Endometrial microvascular endothelial cells (primary cell): ENCODE results near the gene NCOR1. TPM values are rescaled to one million over a fixed set of nuclear protein-coding genes. Genes with fewer than 3 reads are reported as not detected.
"Not testable (repeated sequence)": the region's sequence is repeated elsewhere in the genome, so short reads cannot be mapped to it uniquely, and the experiment has no call there.

ENCODE experiments used
- in situ Hi-C: cut with HindIII; loops from 2 replicates; pipeline ENCODE4 v1.10.0; 2017; ENCODE audit warnings: low sequenced_read_pairs, low pct_unique_long_range_greater_than_20kb; ENCODE audit errors: inconsistent ontology term
- total RNA-seq: library from RNA; depleted of rRNA; stranded (reverse); fragments of >200 nt; gene quantifications from one replicate; pipeline ENCODE4 v1.2.3, GENCODE V29; 2015; ENCODE audit errors: inconsistent ontology term

NCOR1 gene
- total RNA-seq: 56.9 TPM

- in situ Hi-C loops: no loop called here
Observed at GRCh38 chr17:16215273-16215964, at the start of gene NCOR1. NCOR1 (minus strand) TSS chr17:16215534; CDS start chr17:16194569, 20,965 bp downstream.

- in situ Hi-C loops: no loop called here
Observed at GRCh38 chr17:16262201-16262600, 46.9 kb upstream of the NCOR1 start.

DNA sequence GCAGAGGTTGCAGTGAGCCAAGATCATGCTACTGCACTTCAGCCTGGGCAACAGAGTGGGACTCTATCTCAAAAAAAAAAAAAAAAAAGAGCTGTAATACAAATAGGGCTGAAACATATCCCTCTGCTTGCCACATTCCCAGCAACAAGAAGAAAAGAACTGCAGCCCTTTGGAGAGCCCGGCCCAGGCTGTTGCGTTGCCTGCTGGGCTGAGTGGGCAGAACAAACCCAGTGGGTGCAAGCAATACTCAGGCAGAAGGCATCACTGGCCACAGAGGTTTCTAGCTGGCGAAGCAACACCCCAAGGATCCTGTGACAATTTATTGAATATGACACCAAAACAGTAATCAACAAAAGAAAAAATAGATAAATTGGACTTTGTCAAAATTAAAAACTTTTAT lies 45.7 kb upstream of the NCOR1 start:
- in situ Hi-C loops: no loop called here

GRCh38 chr17:16259926-16260325 lies 44.6 kb upstream of the NCOR1 start:
- in situ Hi-C loops: no loop called here

- in situ Hi-C loops: no loop called here
Observed at GRCh38 chr17:16258901-16259300, 43.6 kb upstream of the NCOR1 start.

DNA sequence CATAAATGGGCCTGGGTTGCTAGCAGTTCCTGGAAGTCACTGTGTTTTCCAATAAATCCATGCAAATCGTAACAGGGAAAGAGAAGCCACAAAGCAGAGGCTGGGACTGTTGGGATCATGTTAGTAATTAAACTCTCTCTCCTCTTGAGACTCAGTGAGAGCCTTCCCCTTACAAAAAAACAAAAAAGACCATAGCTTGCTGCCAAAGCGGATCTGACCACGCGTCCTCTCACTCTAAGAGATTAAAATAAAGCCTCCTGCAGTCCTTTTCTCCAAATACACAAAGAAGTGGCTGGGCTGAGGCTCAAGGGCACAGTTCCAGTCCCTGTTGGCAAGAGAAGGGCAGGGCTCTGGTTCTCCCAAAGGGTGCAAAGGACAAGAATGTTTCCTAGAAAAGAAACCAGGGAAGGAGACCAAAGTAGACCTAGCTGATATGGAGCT lies 40.2 kb upstream of the NCOR1 start:
- in situ Hi-C loops: no loop called here

DNA sequence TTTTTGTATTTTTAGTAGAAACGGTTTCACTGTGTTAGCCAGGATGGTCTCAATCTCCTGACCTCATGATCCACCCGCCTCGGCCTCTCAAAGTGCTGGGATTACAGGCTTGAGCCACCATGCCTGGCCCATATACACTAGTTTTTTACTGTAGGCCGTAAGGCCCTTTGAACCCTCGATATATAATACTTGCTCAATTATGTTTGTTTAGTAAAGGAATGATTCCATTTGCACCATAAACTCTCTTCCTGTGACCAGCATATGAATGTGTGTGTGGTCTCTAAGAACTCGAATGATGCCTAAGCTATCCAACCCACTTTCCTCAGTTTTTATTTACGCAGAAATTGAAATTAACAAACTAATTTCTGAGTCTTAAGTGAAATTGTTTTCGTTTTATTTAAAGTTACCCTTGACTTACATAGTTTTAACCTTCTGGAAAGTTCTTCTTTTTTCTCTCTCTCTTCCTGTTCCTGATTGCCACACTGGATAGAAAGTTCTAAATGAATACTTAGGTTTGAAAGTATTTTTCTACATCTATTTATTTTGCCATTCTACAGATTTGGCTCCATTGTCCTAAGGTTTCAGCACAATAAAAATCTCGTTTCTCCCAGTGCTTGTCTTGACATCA lies 39.6 kb upstream of the NCOR1 start:
- in situ Hi-C loops: no loop called here

DNA sequence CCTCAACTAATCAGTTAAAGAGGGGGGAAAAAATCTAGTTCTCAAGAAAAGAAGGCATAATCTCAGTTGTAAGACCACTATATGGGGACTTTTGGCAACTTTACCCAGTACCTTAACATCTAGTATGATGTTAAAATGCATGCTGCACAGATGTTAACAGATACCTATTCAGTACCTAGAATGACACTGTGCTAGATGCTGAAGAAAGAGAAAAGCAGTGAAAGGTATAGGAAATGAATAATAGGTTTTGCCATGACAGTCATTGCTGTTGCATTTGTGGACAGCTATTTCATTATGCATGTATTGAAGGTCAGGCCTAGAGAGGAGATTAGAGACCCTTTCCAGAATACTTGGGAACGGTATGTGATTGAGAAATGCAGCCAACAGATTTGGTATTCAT lies 36.2 kb upstream of the NCOR1 start:
- in situ Hi-C loops: no loop called here

DNA sequence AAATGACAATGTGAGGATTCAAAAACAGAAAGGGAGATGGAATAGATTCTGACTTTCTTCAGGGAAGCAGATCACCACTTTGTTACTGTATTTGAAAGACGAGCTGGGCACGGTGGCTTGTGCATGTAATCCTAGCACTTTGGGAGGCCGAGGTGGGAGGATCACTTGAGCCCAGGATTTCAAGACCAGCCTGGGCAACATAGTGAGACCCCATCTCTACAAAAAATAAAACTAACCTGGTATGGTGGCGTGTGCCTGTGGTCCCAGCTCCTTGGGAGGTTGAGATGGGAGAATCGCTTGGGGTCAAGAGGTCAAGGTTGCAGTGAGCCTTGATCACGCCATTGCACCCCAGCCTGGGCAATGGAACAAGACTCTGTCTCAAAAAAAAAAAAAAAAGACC lies 35.7 kb upstream of the NCOR1 start:
- in situ Hi-C loops: no loop called here

DNA sequence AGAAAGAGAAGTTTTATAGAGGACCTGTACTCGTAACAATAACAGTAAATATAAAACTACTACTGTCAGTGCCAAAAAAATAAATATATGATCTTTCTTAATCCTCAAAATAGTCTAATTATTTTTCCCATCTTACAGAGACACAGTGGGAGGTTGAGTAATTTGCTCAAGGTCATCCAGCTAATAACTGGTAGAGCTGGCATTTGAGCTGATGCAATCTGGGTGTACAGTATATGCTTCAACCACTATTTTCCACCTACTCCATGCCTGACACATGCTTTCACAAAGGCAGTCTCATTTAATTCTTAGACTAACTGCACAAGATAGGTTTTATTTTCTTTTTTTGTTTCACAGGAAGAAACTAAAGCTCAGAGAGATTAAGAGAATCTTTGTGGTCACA lies 35.3 kb upstream of the NCOR1 start:
- in situ Hi-C loops: no loop called here

DNA sequence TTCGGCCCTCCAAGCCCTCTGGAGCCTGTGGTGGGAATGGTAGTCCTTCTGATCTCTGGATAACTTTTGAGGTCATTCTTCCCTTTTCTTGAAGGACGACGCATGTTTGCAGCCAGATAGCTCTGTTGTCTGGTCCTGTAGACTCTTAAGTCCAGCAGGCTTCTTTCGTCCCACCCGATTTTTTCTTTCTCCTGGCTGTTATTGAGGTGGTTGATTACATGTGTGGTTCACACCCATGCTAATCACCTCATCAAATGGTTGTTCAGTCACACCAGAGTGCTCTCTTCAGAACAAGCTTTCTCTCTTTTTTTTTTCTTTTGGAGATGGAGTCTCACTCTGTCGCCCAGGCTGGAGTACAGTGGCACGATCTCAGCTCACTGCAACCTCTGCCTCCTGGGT lies 32.3 kb upstream of the NCOR1 start:
- in situ Hi-C loops: no loop called here

DNA sequence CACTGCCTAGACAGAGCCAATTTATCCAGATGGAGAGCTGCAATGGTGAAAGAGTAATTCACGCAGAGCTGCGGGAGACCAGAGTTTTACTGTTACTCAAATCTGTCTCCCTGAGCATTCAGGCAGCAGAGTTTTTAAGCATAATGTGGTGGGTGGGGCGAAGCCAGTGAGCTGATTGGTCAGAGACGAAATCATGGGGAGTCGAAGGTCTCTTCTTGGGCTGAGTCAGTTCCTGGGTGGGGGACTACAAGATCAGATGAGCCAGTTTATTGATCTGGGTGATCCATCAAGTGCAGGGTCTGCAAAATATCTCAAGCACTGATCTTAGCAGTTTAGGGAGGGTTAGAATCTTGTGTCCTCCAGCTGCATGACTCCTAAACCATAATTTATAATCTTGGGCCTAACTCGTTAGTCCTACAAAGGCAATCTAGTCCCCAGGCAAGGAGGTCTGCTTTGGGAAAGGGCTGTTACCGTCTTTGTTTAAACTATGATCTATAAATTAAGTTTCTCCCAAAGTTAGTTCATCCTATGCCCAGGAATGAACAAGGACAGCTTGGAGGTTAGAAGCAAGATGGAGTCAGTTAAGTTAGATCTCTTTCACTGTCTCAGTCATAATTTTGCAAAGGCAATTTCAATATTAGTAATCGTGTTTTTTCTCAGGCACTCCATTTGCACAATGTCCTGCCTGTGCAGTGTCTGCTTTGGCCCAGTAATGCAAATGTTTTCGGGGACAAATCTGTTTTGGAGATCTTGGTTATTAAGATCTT lies 28.6 kb upstream of the NCOR1 start:
- in situ Hi-C loops: no loop called here

DNA sequence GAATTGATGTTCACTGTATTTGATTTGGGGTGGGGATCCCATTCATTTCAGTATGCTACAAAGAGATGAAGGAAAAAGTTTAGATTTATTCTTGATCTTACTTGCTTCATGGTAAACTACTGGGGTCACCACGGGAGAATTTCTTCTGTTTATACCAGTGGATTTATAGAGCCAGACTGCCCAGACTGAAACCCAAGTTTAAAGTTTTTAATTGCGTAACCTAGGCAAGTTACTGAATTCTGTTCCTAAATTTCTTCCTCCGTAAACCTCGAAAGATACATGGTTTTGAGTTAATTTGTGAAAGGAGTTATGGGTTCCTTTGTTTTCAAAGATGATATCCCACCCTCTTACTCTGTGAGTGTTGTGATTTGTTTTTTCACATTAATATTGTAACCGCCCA lies 28.1 kb upstream of the NCOR1 start:
- in situ Hi-C loops: no loop called here

- in situ Hi-C loops: no loop called here
Observed at GRCh38 chr17:16241906-16242399, 26.6 kb upstream of the NCOR1 start.

DNA sequence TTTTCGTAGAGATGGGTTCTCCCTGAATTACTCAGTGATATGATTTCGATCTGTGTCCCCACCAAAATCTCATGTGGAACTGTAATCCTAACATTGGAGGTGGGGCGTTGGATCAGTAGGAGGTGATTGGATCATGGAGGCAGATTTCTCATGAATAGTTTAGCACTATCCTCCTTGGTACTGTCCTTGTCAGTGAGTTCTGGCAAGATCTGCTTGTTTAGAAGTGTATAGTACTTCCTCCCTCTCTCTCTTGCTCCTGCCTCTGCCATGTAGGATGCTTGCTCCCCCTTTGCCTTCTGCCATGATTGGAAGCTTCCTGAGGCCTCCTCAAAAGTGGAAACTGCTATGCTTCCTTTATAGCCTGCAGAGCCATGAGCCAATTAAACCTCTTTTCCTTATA lies 24.6 kb upstream of the NCOR1 start:
- in situ Hi-C loops: no loop called here

- in situ Hi-C loops: no loop called here
Observed at GRCh38 chr17:16232391-16232790, 17.1 kb upstream of the NCOR1 start.

GRCh38 chr17:16229912-16230561 lies 14.7 kb upstream of the NCOR1 start:
- in situ Hi-C loops: not testable (repeated sequence)

GRCh38 chr17:16222406-16222805 lies 7.1 kb upstream of the NCOR1 start:
- in situ Hi-C loops: no loop called here

DNA sequence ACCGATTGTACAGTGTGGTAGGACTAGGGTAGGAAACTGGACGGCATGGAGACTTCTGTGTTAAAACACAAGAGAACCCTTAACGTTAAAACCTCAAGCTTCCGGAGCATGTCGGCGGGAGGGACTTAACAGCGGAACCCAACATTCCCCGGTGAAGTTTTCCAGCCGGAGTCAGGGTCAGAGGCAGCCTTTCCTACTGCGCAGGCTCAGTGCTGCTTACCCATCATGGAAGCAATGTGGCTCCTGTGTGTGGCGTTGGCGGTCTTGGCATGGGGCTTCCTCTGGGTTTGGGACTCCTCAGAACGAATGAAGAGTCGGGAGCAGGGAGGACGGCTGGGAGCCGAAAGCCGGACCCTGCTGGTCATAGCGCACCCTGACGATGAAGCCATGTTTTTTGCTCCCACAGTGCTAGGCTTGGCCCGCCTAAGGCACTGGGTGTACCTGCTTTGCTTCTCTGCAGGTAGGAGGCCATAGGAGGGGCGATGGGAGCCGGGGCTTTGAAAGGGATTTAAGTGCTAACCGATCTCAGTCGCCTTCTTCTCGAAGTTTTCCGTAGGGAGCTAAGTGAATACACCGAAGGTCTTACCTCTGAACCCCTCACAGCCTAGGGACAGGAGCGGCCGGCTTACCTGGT lies 1.8 kb upstream of the NCOR1 start, which contains the start of gene PIGL:
Gene PIGL (plus strand): TSS at position 209 of the 634 bp plus-strand sequence. CDS start 17 bp downstream, at position 226.
- in situ Hi-C loops: no loop called here
